IMR-90 (cell line): ENCODE measurements around the gene ARHGEF16. TPM values are rescaled to one million over a fixed set of nuclear protein-coding genes. Genes with fewer than 3 reads are reported as not detected.

Experiments
- ATAC-seq: fragments of 200-7000 bp; cut with Tn5 transposase; 2 replicates; pipeline ENCODE4 v1.9.1; 2020; ENCODE audit warnings: low read depth, mild to moderate bottlenecking, moderate library complexity
- BruUV-seq: library from RNA; stranded (reverse); fragments of 400-500 nt; replicated peaks from 2 replicates; lab custom pipeline; 2021; lab: Mats Ljungman, UMichigan
- CTCF ChIA-PET: fragments of 300-600 bp; formaldehyde crosslinking; extraction: SDS; loops from one replicate; lab custom pipeline; 2021; ENCODE audit warnings: antibody characterized with exemption; lab: Yijun Ruan, JAX
- POLR2A ChIA-PET: fragments of 300-600 bp; sonication (Branson Sonifier 250); formaldehyde crosslinking; loops from one replicate; lab custom pipeline; 2022; ENCODE audit warnings: antibody characterized with exemption; ENCODE audit not compliant: unreplicated experiment; lab: Charles Lee
- DNase-seq: peaks from one replicate; pipeline ENCODE4 v3.0.0; 2013
- H2AFZ ChIP-seq: replicated peaks from 2 replicates; pipeline ENCODE3; 2013; ENCODE audit warnings: low read length, mild to moderate bottlenecking; ENCODE audit not compliant: poor library complexity
- H2AK5ac ChIP-seq: 2 replicates; pipeline ENCODE4 v1.6.1; 2013; ENCODE audit warnings: low read depth, low read length, inconsistent platforms
- H2AK9ac ChIP-seq: replicated peaks from 2 replicates; pipeline ENCODE3; 2013; ENCODE audit warnings: mild to moderate bottlenecking, low read depth, low read length, moderate library complexity; ENCODE audit not compliant: poor library complexity
- H2BK120ac ChIP-seq: 2 replicates; pipeline ENCODE4 v1.6.1; 2013; ENCODE audit warnings: low read depth, low read length, inconsistent platforms
- H2BK15ac ChIP-seq: 3 replicates; pipeline ENCODE4 v1.6.1; 2013; ENCODE audit warnings: low read depth, low read length, inconsistent platforms
- H2BK20ac ChIP-seq: 2 replicates; pipeline ENCODE4 v1.6.1; 2013; ENCODE audit warnings: low read depth, mild to moderate bottlenecking, inconsistent platforms, low read length, moderate library complexity
- H2BK5ac ChIP-seq: 2 replicates; pipeline ENCODE4 v1.6.1; 2013; ENCODE audit warnings: mild to moderate bottlenecking, low read depth, low read length, inconsistent platforms; ENCODE audit not compliant: poor library complexity, severe bottlenecking
- H3K14ac ChIP-seq: replicated peaks from 2 replicates; pipeline ENCODE4 v1.6.1; 2013; ENCODE audit warnings: low read depth, low read length, inconsistent platforms
- H3K18ac ChIP-seq: 2 replicates; pipeline ENCODE4 v1.6.1; 2013; ENCODE audit warnings: low read depth, low read length, control low read depth
- H3K23ac ChIP-seq: 2 replicates; pipeline ENCODE4 v1.6.1; 2013; ENCODE audit warnings: low read depth, low read length, inconsistent platforms
- H3K27ac ChIP-seq: 2 replicates; pipeline ENCODE4 v1.5.1; 2013; ENCODE audit warnings: mild to moderate bottlenecking, control low read depth, low read length; ENCODE audit not compliant: insufficient read depth
- H3K27me3 ChIP-seq: 2 replicates; pipeline ENCODE4 v1.6.1; 2013; ENCODE audit warnings: low read length; ENCODE audit not compliant: control insufficient read depth, insufficient read depth
- H3K36me3 ChIP-seq: 2 replicates; pipeline ENCODE4 v1.6.1; 2013; ENCODE audit warnings: low read length, mixed read lengths; ENCODE audit not compliant: control insufficient read depth, insufficient read depth
- H3K4ac ChIP-seq: 2 replicates; pipeline ENCODE4 v1.6.1; 2013; ENCODE audit warnings: low read depth, low read length, inconsistent platforms
- H3K4me1 ChIP-seq: 2 replicates; pipeline ENCODE4 v1.6.1; 2013; ENCODE audit warnings: low read length, mixed read lengths; ENCODE audit not compliant: control insufficient read depth, insufficient read depth
- H3K4me2 ChIP-seq: 2 replicates; pipeline ENCODE4 v1.6.1; 2013; ENCODE audit warnings: low read depth, mild to moderate bottlenecking, control low read depth, low read length, moderate library complexity
- H3K4me3 ChIP-seq: 2 replicates; pipeline ENCODE4 v1.5.1; 2013; ENCODE audit warnings: low read depth, mild to moderate bottlenecking, control low read depth, low read length, moderate library complexity; ENCODE audit not compliant: insufficient read depth
- H3K56ac ChIP-seq: 2 replicates; pipeline ENCODE4 v1.6.1; 2013; ENCODE audit warnings: low read length, inconsistent platforms; ENCODE audit not compliant: insufficient read depth; ENCODE audit errors: extremely low read depth
- H3K79me1 ChIP-seq, 2 experiments: 2 replicates each; pipeline ENCODE4 v1.6.1; 2013; ENCODE audit warnings: low read length in 2 of 2, inconsistent platforms in 1 of 2, low read depth in 1 of 2
- H3K9ac ChIP-seq: 2 replicates; pipeline ENCODE4 v1.6.1; 2013; ENCODE audit warnings: low read depth, low read length, control low read depth
- H3K9me1 ChIP-seq: 2 replicates; pipeline ENCODE4 v1.6.1; 2013; ENCODE audit warnings: low read length, inconsistent platforms; ENCODE audit not compliant: insufficient read depth
- H3K9me3 ChIP-seq: 2 replicates; pipeline ENCODE4 v1.6.1; 2013; ENCODE audit warnings: low read length; ENCODE audit not compliant: control insufficient read depth, insufficient read depth
- H4K20me1 ChIP-seq: 2 replicates; pipeline ENCODE4 v1.6.1; 2013; ENCODE audit warnings: low read length, inconsistent platforms; ENCODE audit not compliant: insufficient read depth
- H4K5ac ChIP-seq: 2 replicates; pipeline ENCODE4 v1.6.1; 2013; ENCODE audit warnings: mild to moderate bottlenecking, low read depth, low read length, control low read depth
- H4K8ac ChIP-seq, 2 experiments: 2 replicates each; pipeline ENCODE4 v1.6.1; 2013; ENCODE audit warnings: low read depth in 2 of 2, low read length in 2 of 2, control low read depth in 1 of 2, inconsistent platforms in 1 of 2
- H4K91ac ChIP-seq: 2 replicates; pipeline ENCODE4 v1.6.1; 2013; ENCODE audit warnings: low read depth, low read length, inconsistent platforms; ENCODE audit not compliant: insufficient read depth
- FOS ChIP-seq: fragments of 150-350 bp; IDR thresholded peaks from 2 replicates; pipeline ENCODE4 v1.6.1; 2016; ENCODE audit warnings: low read depth, low read length
- MXI1 ChIP-seq: IDR thresholded peaks from 2 replicates; pipeline ENCODE4 v1.6.1; 2012; ENCODE audit warnings: low read depth, mild to moderate bottlenecking, low read length, moderate library complexity, borderline replicate concordance
- POLR2A ChIP-seq: IDR thresholded peaks from 2 replicates; pipeline ENCODE4 v1.6.1; 2012; ENCODE audit warnings: mild to moderate bottlenecking, low read depth, low read length
- RCOR1 ChIP-seq: IDR thresholded peaks from 2 replicates; pipeline ENCODE4 v1.6.1; 2012; ENCODE audit warnings: mild to moderate bottlenecking, low read length, improper control_type of control experiment; ENCODE audit not compliant: insufficient replicate concordance
- WGBS, 2 experiments: methylation state at CpG; one replicate each; pipeline versions ENCODE4 v1.1.5 to v1.1.7; 2013; ENCODE audit warnings: missing lambda C conversion rate in 2 of 2; ENCODE audit not compliant: insufficient read length in 1 of 2; ENCODE audit errors: extremely low coverage in 2 of 2; 5-methylcytosine and 5-hydroxymethylcytosine counted together
- dilution Hi-C: fragments of 300-500 bp; cut with HindIII; formaldehyde crosslinking; loops from one replicate; pipeline ENCODE4 v1.14.3; 2018; ENCODE audit warnings: low sequenced_read_pairs; ENCODE audit not compliant: unreplicated experiment
- in situ Hi-C: fragments of 300-500 bp; cut with MboI; formaldehyde crosslinking; loops from 3 replicates; pipeline ENCODE4 v1.14.3; 2019; ENCODE audit warnings: low sequenced_read_pairs, inconsistent platforms, mixed read lengths
- intact Hi-C: fragments of 100-400 bp; cut with micrococcal nuclease; formaldehyde crosslinking; loops from 2 replicates; pipeline ENCODE4 v1.10.0; 2022
- polyA plus RNA-seq, 3 experiments: library from polyadenylated mRNA; depleted of rRNA; stranded (reverse); fragments of >200 nt; gene quantifications; 2 replicates each; pipeline ENCODE4 v1.2.3, GENCODE V29; 2012; ENCODE audit warnings: low replicate concordance in 1 of 3
- total RNA-seq: library from RNA; depleted of rRNA; stranded (reverse); fragments of >200 nt; gene quantifications from 2 replicates; pipeline ENCODE4 v1.2.3, GENCODE V29; 2012

ARHGEF16 gene
- total and polyA plus RNA-seq, 2 of the 4 experiments (the other 2 are of a cell fraction) = 0.18 to 0.39 TPM

DNA sequence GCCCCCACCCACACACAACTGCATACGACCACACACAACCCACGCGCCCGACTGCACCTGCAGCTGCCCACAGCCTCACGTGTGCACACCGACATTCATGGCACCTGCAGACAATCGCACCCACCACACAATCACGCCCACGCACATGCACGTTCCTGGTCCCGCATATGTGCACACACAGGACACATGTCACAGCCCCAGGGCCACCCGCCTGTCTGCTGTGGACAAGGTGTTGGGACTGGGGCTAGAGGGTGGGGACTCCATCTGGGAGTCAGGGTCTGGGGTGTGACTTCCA lies 56.4 kb downstream of the ARHGEF16 start:
- WGBS, 2 experiments = 77% methylated on average over 3 of the region's 12 CpGs; no CpG with 5 or more reads in 1 of the 2 experiments
- H2AFZ ChIP-seq = no peak overlapping the region
- peaks cover 1% of the 10 kb centered on the region; the same call in 1 of the 2 replicates for H3K9me3 ChIP-seq
- H3K27ac ChIP-seq = no peak overlapping the region
- intact Hi-C loops (no loop called here), in situ Hi-C loops (no loop called here), dilution Hi-C loops (no loop called here)
- no peak overlapping the region for H3K14ac ChIP-seq
- no peak overlapping the region for H2BK15ac ChIP-seq
- no peak overlapping the region for H3K4me3 ChIP-seq
- no peak for ATAC-seq
- H3K56ac ChIP-seq = no peak overlapping the region
- H2AK5ac ChIP-seq = no peak overlapping the region
- H3K4ac ChIP-seq = no peak overlapping the region
- no peak overlapping the region for H3K9ac ChIP-seq
- no peak overlapping the region for H2BK120ac ChIP-seq
- H3K27me3 ChIP-seq = no peaks in the 10 kb centered on the region
- H3K4me1 ChIP-seq = no peaks in the 10 kb centered on the region
- no peaks in the 10 kb centered on the region for H3K79me1 ChIP-seq
- H4K5ac ChIP-seq = no peak overlapping the region
- H4K91ac ChIP-seq = no peak overlapping the region
- H3K23ac ChIP-seq = no peak overlapping the region
- POLR2A ChIA-PET = no interaction called here
- no TSS peak for BruUV-seq
- no peaks in the 10 kb centered on the region for H3K9me1 ChIP-seq
- TF ChIP-seq MXI1 (no peak), POLR2A (no peak), FOS (no peak), RCOR1 (no peak)
- no peaks in the 10 kb centered on the region for H3K36me3 ChIP-seq
- H2AK9ac ChIP-seq = no peak overlapping the region
- H2BK20ac ChIP-seq = no peak overlapping the region
- H3K4me2 ChIP-seq = no peak overlapping the region
- CTCF ChIA-PET = no interaction called here
- H2BK5ac ChIP-seq = no peak overlapping the region
- no peak overlapping the region for H3K18ac ChIP-seq
- no peaks in the 10 kb centered on the region for H4K20me1 ChIP-seq
- DNase-seq = no peak
- H4K8ac ChIP-seq = no peak overlapping the region
